Retina (tissue), 1 donor: Measurements from ENCODE around the gene ZNF750.
A peak's percentile ranks its signal among the peaks of the same experiment; 100 is the strongest.

ENCODE experiments used
- DNase-seq: peaks from one replicate; pipeline ENCODE4 v3.0.0-alpha.2; 2016

The ZNF750 gene

DNA sequence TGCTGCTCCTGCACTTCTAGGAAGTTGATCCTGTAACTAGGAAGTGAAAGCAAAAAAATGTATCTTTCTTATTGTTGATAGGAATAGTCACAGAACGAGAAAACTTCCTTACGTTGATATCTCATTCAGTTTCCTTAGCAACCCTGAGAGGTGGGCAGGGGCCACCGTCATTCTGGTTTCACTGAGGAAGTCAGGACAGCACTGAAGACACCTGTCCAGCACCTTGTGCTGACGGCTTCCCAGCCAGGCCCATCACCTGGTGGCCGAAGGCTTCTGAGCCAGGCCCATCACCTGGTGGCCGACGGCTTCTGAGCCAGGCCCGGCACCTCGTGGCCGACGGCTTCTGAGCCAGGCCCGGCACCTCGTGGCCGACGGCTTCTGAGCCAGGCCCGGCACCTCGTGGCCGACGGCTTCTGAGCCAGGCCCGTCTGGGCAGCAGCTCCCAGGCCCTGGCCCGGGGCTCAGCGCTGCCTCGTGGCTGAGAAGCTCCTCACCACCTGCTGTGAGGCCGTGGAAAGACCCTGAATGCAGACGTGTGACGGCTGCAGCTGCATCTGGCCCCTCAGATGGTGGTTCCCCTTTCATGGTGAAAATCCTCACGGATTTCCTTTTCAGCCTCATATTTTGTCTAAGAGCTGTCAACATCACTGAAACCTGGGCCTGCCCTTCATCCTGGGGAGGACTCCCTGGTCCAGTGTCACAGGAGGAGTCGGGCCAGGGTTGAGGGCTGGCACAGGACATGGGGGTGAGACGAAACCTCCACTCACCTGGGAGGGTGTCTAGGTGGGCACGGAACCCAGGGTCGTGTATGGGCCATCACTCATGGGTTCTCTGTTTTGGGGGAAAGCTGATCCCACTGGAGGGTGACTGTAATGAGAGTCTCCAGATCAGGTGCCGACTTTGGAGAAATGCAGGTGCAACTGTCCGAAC, 33.0 kb upstream of the ZNF750 start:
- no peak for DNase-seq

DNA sequence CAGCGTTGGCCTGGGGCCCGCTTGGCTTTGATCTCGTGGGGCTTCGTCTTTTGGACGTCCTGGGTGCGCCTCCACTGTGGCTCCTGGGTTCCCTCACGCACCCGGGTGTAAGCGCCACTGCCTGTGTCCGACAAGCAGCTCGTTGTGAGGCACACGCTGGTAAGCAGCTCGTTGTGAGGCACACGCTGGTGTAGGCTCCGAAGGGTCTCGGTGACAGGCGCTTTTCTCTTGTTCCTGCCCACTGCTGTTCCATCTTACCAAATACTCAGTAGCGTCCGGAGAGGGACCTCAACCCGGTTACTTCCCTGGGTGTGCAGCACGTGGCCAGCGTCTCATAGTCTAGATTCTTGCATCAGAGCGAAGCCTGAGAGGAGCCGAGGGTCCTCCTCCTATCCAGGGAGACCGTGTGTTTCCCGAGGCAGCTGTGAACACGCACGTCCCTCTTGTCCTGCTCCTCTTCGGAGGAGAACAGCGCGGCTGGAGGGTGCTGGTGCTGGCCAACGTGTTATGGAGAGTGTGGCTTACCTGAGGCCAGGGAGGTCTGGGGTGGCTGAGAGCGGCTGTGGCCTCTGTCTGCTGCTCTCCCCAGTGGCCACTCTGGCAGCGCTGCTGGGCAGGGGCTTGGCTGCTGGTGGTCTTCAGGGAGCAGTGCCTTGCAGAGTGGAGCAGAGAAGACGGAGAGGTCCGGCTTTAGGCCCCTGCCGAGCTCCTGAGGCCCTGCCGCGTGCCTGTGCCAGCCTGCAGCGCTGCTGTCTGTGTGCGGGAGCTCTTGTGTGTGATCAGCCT, 32.1 kb upstream of the ZNF750 start:
- DNase-seq = no peak

DNA sequence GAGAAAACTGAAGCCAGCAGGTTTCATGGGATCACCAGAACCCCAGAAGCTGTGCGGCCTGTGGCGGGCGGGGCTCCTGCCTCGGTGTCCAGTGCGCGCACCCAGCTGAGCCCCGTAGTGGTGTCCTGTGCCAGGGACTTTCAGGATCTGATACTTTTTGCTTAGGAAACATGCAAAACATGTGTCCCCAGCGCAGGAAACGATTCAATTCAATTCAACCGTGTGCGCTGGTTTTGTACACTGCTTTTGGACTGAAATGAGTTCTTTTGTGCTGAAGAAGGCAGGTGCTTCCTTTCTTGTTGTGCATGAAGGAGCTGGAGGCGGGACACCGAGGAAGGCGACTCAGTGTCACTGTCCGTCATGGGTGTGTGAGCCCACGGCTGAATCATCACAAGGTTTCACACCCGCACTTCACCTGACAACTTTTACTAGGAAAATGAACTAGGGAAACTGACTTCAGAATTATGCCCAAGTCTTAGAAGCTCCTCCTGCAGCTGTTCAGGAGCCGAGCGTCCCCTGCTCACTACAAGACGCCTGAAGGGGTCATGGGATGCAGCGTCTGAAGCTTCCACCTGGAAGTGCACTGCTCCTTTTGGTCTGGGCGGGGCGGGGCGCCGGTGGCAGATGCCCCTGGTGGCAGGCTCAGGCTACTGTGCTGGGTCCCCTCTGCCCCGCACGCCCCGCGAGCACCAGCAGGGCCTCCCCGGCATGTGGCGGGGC, 31.4 kb upstream of the ZNF750 start:
- DNase-seq = no peak

DNA sequence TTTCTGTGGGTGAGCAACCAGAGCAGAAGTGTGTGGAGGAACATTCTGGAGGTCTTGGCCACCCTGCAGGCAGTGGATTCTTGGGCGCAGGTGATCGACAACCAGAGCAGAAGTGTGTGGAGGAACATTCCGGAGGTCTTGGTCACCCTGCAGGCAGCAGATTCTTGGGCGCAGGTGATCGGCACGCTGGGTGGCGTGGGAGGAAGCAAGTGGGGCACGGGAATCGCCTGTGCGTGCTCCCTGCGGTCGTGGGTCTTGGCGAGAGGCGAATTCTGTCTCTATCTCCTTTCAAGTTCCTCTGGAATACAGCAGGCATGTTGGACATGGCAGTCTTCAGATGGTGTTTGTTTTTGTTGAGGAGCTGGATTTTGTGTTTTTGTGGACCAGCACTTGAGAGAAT, 30.7 kb upstream of the ZNF750 start:
- no peak for DNase-seq

DNA sequence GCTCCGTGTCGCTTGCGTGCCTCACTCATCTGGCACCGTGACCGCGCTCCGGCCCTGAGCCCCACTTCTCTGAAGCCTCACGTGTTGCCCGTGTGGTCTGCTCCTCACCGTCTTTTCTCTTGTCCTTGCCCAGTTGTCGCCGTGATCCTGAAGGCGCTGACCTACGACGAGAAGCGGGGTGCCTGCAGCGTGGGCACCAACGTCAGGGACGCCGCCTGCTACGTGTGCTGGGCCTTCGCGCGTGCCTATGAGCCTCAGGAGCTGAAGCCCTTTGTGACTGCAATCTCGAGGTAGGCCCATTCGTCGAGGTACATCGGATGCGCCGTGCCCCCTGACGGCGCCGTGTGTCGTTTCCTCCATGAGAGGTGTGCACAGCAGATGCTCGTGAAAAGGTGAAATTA, 30.3 kb upstream of the ZNF750 start:
- DNase-seq = no peak

DNA sequence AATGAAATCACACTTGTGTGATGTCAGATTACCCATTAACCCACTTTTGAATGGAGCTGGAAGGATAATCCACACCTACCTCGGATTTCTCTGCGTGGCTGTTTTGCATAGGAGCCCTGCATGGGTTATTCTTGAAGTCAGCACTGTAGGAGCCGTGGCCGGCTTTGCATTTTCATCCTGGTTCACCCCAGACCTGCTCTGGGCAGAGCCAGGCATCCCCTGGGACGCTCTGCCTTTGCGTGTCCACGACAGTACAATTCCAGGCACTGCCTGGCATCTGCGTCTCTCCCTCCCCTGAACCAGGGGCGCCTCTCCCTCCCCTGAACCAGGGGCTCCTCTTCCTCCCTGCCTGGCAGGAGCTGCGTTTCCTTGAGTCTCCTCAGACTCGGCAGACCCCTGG, 29.7 kb upstream of the ZNF750 start:
- DNase-seq = no peak

DNA sequence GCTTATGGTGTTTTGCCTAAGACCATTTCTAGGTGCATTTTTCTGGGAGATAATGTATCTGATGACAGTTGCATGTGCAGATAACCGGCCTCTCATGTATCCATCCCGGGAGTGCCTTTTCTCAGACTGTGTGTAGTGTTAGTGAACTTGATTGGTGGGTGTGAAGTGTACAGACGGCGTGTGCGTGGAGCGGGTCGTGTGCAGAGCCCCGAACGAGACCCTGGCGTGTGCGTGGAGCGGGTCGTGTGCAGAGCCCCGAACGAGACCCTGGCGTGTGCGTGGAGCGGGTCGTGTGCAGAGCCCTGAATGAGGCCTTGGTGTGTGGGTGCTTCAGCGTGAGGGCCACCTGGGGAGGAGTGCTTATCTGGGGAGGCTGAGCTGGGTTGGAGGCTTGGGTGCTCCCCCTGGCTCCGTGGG, 28.9 kb upstream of the ZNF750 start:
- DNase-seq = no peak

DNA sequence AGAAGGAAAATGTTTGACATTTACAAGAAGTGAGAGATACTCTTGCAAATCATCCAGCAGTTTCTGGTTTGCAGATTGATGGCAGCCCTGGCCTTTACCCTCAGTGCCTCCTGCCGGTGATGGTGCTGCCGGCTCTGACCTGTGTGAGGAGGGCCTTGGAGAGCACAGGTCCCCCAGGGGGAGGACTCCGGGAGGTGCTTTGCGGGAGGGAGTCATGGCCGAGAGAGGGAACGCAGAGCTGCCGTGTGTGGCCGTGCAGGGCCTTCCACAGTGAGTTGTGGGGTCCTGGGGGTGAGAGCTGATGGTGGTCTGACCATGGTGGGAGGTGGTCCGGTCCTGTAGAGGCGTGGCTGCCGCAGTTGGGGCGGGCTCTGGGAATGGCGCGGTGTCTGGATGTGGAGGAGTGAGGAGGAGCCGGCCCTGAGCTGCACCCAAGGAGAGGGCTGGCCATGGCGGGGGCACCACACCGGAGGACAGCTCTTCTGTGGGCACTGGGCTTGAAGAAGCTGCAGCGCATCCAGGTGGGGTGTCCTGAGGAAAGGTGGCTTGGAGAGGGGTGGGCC, 28.0 kb upstream of the ZNF750 start:
- DNase-seq = no peak

DNA sequence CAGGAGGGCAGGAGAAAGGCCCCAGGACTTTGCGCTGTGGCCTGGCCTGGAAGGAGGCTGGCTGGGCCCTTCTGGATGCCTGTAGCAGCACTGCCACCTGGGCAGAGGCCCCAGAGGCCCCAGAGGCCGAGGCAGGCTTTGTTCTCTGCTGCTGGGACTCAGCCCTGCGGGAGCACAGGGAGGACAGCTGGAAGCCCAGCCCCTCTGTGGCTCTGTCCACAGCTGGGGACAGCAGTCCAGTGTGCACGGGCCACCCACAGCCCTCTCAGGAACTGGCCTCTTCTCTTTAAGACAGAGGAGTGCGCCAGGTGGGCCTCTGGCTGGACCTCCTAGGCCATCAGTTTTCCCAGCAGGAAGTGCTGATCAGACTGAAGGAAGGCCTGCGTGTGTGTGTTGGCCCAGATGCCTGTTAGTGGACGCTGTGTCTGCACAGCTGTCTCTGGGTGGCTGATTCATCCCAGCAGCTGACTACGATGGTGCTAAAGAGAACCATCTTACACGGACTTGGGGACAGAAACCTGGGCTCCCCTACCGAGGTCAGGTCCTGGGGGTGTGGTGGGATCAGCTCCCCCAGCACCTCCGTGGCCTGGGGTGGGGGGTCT, 26.9 kb upstream of the ZNF750 start:
- peak; percentile 71 for DNase-seq

DNA sequence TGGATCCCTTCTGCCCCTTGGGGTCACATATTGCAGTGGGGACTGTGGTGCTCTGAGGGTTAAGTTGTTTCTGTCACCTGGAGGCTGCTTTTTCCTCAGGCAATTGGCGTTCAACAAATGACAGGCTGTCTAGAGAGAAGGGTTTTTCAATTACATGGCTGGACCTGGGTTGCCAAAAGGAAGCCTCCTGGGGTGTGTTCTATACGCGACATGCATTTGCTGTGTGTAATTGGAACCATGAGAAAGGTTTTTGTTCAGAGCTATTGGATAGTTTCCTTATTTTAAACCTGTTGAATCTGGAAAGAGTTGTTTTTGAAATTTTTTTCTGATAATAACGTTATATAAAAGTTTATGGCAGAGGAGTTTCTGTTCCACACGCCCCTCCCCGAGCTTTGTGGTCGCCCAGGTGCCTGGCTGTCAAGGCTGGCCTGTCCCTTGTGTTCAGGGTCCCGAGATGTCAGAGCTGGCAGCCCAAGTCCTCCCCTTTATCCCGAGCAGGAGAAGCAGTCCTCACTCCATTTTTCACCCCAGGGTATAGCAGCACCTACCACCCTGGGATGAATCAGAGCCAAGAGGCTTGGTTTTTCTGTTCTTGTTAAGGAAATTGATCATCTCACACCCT, 26.1 kb upstream of the ZNF750 start:
- DNase-seq = no peak

DNA sequence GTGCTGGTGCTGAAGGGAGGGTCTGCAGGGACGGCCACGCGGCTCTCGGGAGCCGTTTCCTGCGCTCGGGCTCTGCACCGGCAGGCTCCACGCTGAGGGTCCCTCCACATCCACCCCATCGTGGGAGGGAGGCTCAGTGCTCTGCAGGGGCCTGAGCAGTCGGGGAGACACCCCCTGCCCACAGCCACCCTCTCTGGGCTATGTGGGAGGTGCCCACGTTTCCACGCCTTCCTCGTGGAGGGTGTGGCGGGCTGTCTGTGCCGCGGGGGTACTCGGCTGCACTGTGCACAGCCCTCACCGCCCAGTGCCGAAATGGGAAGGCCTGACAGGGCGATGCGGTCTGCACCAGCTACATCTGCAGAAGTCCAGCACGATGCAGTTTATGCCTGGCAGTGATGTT, 25.5 kb upstream of the ZNF750 start:
- no peak for DNase-seq

DNA sequence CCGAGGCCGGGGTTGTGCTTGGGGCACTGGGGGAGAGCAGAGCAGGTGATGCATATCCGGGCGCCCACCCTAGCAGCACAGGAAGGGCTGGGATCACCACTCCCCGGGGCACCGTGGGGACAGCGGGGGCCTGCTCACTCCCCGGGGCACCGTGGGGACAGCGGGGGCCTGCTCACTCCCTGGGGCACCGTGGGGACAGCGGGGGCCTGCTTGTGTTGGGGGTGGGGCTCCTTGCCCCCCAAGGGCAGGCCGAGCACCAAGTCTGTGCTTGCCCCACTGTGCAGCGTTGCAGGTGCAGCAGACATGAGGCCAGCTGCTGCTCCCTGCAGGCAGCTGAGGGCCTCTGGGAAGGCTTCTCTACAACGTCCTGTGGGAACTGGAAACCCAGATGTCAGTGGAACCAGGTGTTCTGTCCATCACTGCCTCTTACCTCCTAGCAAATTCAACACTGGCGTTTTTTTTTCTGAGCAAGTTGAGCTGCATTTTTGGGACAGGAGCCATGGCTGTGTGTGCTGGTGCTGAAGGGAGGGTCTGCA, 25.0 kb upstream of the ZNF750 start:
- no peak for DNase-seq

DNA sequence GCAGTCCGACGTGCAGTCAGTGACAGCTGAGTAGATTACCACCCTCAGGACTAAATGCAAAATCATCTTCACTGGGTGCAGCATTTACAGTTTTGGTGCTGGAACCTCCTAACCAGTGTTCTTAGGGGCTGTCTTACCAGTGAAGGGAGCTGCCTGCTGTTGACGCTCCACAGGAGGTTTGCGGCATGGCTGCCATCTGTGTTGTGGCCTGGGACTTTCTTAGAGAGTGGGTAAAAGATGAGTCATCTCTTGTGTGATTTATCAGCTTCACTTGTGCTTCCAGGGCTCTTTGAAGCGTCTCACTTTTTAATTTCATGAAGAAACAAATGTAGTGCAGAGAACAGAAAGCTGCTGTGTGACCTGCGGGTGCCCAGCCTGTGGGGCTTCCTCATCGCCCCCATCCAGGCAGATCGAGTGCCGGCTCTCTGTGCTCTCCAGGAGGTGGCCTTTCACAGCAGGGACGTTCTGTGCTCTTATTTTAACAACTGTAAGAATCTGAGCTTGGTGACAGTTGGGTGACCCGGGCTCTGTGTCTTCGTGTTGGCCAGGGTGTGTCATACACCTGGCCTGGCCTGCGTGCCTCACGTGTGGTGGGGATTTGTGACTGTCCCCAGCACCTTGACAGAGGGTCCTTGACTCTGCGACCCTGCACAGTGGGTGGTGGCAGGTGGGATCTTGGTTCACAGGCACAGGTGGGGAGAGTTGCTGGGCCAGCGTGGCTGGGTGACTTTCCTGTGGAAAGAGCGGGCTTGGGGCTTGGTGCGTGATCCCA, 24.3 kb upstream of the ZNF750 start:
- no peak for DNase-seq

DNA sequence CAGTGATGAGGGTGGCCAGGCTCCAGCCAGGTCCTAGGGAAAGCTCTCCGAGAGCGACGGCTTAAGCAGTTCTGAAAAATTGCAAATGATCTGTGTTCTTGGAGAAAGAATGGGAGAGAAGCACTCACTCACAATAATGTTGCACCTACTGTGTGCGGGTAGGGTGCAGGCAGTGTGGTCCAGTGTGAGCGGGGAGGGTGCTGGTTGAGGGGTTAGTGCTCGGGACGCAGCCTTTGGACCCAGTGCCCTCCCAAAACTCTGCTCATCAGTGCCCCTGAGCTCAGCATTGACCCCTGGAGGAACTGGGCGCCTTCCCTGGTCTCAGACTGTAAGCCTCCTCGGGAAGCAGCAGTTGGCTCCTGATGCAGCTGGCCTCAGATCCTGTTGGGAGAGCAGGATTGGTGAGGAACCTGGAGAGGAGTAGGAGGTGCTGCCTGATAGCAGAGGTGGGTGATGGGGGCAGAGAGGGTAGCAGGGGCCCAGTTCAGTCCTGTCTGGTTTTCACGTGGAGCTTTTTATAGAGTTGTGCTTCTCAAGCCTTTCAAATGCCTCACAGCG, 23.6 kb upstream of the ZNF750 start:
- no peak for DNase-seq

DNA sequence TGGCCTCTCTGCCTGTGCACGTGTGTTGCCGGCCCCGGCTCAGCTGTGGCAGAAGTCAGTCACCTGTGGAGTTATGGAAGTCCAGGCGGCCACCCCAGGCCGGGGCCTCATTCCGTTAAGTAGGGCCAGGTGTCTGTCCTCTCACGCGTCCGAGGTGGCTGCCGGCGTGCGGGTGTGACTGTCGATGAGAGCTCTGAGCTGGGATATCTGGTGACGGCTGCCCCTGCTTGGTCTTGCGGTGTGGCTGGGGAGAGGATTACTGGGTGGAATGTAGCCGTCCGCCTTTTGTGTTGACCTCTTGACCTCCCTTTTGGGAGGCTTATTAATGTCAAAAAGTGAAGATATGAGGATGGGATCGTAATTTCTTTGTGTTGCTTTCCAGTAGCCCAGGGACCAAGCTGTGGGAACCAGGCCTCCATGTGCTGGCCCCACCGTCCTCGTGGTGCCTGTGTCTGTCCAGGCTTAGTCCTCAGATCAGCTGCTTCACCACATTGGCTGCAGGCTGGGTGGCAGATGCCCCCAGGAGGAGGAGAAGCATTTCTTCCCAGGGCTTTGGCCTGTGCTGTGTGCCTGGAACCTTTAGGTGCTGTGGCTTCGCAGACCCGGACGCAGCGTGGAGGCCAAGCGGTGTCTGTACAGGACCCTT, 23.0 kb upstream of the ZNF750 start:
- DNase-seq = no peak

DNA sequence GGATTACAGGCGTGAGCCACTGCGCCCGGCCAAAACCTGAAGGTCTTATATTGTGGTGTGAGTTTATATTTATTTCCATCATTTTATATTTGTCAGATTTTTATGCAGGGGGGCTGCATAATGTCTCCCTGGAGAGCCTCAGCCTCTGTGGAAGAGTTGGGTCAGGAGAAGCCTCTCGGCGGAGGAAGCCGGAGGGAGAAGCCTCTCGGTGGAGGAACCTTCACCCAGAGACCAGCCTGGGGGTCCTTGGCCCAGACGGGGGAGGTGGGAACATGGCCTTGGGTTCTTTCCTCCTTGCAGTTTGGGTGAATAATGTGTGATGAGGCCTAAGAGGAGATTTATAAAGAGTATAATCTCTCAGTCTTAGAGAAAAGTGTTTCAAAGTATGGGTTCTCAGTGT, 22.4 kb upstream of the ZNF750 start:
- no peak for DNase-seq

DNA sequence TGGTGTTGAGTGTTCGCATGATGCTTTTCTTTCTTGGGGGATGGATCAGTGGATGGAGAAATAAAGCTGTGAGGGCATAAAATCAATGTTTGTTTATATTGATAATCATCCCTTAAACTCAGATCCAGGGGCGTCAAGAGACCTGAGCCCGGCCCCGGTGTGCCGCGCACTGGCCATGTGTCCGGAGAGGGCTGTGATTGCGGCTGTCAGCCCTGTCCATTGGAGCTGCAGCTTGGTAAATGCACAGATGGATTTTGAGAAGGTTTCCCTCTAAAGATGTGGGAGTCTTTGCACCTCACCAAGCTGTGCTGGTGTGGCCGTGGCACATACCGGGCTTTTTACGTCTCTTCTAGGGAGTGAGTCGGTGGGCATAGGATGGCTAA, 21.6 kb upstream of the ZNF750 start:
- DNase-seq = no peak

DNA sequence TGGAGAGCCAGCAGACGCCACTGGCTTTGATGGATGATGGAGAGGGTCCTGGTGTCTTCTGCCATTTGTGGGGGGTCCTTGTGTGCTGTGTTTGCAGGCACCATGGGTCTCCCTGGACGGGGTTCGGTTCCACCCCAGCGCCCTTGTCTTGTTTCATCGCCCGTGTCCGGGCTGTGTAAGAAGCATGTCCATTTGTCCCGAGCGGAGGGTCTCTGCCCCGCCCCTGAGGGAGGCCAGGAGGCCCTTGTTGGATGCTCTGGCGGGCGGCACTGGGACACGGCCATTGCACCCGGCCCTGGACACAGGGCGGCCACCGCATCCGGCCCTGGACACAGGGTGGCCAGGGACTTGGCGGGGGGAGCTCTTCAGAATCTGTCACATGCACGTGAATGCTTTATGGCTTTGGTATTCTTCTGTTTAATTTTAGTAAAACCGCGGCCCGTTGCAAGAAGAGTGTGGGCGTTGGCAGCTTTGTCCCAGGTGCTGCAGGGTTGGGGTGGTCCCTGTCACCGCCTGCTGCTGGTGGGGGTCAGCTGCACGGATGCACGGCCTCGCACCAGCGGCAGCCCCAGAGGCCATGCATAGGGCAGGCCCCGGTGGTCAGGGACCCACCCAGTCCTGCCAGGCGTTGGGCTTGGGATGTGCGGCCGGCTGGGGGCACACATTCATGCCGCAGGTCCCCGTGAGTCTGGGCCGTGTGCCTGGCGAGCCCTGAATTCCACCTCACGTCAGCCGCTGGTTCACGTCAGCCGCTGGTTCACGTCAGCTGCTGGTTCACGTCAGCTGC, 21.0 kb upstream of the ZNF750 start:
- no peak for DNase-seq
